ENCODE results near the gene MCCD1.
"Not testable (repeated sequence)": the region's sequence is repeated elsewhere in the genome, so short reads cannot be mapped to it uniquely, and the experiment has no call there.

The MCCD1 gene

GRCh38 chr6:31546339-31546957 is 17.7 kb downstream of the MCCD1 start, which contains the start of gene ATP6V1G2:
Gene ATP6V1G2, minus strand, starts transcription at chr6:31546608. Its CDS starts 49 bp downstream, at chr6:31546559.
- peak within 1 kb of the TSS; percentile 54 for H3K4me3 ChIP-seq (ENCODE audit: low read length)
- TF ChIP-seq, protein P1, sequence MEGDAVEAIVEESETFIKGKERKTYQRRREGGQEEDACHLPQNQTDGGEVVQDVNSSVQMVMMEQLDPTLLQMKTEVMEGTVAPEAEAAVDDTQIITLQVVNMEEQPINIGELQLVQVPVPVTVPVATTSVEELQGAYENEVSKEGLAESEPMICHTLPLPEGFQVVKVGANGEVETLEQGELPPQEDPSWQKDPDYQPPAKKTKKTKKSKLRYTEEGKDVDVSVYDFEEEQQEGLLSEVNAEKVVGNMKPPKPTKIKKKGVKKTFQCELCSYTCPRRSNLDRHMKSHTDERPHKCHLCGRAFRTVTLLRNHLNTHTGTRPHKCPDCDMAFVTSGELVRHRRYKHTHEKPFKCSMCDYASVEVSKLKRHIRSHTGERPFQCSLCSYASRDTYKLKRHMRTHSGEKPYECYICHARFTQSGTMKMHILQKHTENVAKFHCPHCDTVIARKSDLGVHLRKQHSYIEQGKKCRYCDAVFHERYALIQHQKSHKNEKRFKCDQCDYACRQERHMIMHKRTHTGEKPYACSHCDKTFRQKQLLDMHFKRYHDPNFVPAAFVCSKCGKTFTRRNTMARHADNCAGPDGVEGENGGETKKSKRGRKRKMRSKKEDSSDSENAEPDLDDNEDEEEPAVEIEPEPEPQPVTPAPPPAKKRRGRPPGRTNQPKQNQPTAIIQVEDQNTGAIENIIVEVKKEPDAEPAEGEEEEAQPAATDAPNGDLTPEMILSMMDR (IDR thresholded peaks at IDR 0.05; ENCODE audit: insufficient read depth, low read depth, low read length, missing control alignments) = peak; percentile 100
- DNase-seq (ENCODE audit: low read depth) = peak; percentile 98

DNA sequence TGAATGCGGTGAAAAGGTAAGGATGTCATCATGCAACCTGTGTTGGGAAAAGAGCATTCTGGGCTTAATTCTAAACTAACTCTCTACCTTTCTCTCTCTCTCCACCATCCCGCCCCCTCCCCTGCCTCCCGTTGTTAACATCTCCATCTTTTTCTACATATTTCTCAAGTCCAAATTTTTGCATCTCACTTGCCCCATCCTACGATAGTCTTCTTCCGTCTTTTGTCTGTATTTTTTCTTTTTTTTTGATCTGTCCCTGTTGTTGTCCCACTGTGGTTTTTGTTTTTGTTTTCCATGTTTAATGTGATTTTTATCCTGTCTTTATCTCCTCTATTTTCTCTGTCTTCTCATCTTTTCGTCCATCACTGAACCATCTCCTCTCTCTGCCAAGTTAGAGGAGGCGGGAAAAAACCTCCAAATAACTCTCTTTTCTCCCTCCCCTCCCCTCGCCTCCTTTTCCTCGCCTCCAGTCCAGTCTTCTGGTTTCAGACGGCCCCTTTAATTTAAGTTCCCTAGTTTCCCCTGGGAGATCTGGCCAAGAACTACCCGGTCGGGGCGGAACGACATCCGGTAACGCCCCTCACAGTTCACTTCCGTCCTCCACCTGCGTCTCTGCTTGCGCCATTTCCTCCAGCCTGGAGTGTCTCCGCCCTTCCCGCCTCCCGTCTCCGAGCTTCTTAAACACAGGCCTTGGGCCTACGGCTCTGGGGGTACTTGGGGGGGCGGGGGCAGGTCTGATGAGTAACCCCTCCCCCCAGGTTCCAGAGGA is 18.4 kb downstream of the MCCD1 start, which contains the start of gene NFKBIL1:
Gene NFKBIL1 (plus strand): TSS at position 651 of the 769 bp plus-strand sequence. CDS start 87 bp downstream, at position 738.
- DNase-seq (ENCODE audit: low read depth) = peak; percentile 98
- H3K4me3 ChIP-seq (ENCODE audit: low read length) = peak within 1 kb of the TSS; percentile 54
- TF ChIP-seq, protein P1 (IDR thresholded peaks at IDR 0.05; ENCODE audit: insufficient read depth, low read depth, low read length, missing control alignments) = no peak

DNA sequence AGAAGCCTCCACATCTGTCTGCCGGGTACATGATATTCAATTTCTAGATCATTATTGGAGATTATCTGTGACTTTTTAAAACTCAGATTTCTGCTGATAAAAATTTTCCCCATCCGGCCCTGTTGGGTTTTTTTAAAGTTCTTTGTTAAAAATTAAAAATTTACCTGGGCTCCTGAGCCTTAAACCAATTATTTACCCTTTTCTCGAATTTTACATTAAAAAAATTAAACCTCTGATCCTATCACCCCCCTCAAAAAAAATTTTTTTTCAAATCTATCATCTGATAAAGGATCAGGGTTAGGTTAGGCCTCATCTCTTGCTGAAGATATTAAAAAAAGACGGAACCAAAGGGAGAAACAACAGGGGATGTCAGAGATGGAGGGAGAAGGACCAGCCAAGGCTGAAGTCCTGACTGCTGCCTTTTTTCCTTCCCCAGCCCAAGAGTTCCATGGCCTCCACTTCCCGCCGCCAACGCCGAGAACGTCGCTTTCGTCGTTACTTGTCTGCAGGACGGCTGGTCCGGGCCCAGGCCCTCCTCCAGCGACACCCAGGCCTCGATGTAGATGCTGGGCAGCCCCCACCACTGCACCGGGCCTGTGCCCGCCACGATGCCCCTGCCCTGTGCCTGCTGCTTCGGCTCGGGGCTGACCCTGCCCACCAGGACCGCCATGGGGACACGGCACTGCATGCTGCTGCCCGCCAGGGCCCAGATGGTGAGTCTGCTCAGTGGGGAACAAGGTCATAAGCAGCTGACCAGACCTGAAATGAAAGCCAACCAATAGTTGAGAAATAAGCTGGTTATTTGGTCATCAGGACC is 19.2 kb downstream of the MCCD1 start:
- DNase-seq (ENCODE audit: low read depth) = no peak
- H3K4me3 ChIP-seq (ENCODE audit: low read length) = peak overlapping the region; percentile 54
- TF ChIP-seq, protein P1 (IDR thresholded peaks at IDR 0.05; ENCODE audit: insufficient read depth, low read depth, low read length, missing control alignments) = no peak

GRCh38 chr6:31548544-31548873 is 19.7 kb downstream of the MCCD1 start:
- TF ChIP-seq, protein P1 (IDR thresholded peaks at IDR 0.05; ENCODE audit: insufficient read depth, low read depth, low read length, missing control alignments) = no peak
- peak overlapping the region; percentile 54 for H3K4me3 ChIP-seq (ENCODE audit: low read length)
- no peak for DNase-seq (ENCODE audit: low read depth)

- H3K4me3 ChIP-seq (ENCODE audit: low read length) = not testable (repeated sequence)
- peak; percentile 60 for DNase-seq (ENCODE audit: low read depth)
- TF ChIP-seq, protein P1 (IDR thresholded peaks at IDR 0.05; ENCODE audit: insufficient read depth, low read depth, low read length, missing control alignments) = peak; percentile 31
Observed at GRCh38 chr6:31551371-31551770, 22.6 kb downstream of the MCCD1 start.

DNA sequence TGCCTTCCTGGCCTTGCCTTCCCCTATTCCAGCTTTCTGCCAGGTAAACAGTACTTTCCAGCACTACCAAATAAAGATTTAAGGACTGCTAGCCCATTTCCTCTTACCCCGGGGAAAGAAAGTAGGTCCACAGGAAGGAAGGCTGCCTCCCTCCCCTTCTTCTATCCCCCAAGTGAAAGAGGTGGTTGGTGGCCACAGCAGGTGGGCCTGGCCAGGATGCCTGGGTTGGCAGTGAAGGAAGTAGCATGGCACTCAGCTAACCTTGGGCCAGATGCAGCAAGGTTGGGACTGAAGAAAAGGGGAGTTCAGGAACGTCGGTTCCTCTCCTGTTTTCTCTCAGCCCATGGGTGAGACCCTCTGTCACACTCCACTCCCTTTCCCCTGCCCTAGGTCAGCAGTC is 27.5 kb downstream of the MCCD1 start:
- no peak overlapping the region for H3K4me3 ChIP-seq (ENCODE audit: low read length)
- no peak for DNase-seq (ENCODE audit: low read depth)
- TF ChIP-seq, protein P1 (IDR thresholded peaks at IDR 0.05; ENCODE audit: insufficient read depth, low read depth, low read length, missing control alignments) = no peak
